Esophagus squamous epithelium (tissue), 5 donors: ENCODE data around the gene TMEM141. TPM values are rescaled to one million over a fixed set of nuclear protein-coding genes. Genes with fewer than 3 reads are reported as not detected.
"Not testable (repeated sequence)": the region's sequence is repeated elsewhere in the genome, so short reads cannot be mapped to it uniquely, and the experiment has no call there.

Experiments
- DNase-seq: peaks from one replicate; lab custom pipeline; 2025; lab: John Stamatoyannopoulos, UW
- H3K27ac ChIP-seq, 4 donors: fragments of 200-600 bp; sonication (generic); one replicate each; pipeline ENCODE4 v1.5.1; 2016 to 2019; ENCODE audit warnings: mild to moderate bottlenecking in 1 of 4
- H3K27me3 ChIP-seq, 4 donors: fragments of 200-600 bp; sonication (generic); 1 replicate in 3 of 4; 2 replicates in 1 of 4; pipeline versions ENCODE4 v1.5.1 to v1.6.0; 2017 to 2021; ENCODE audit warnings: antibody characterized with exemption in 1 of 4
- H3K36me3 ChIP-seq, 3 donors: fragments of 200-600 bp; sonication (generic); one replicate each; pipeline ENCODE4 v1.5.1; 2016 to 2019
- H3K4me1 ChIP-seq, 3 donors: fragments of 200-600 bp; sonication (generic); one replicate each; pipeline ENCODE4 v1.5.1; 2017 to 2019
- H3K4me3 ChIP-seq, 4 donors: fragments of 200-600 bp; sonication (generic); 1 replicate in 3 of 4; 2 replicates in 1 of 4; pipeline ENCODE4 v1.5.1; 2016 to 2019; ENCODE audit warnings: mild to moderate bottlenecking in 2 of 4, moderate library complexity in 1 of 4
- H3K9me3 ChIP-seq, 3 donors: fragments of 200-600 bp; sonication (generic); one replicate each; pipeline ENCODE4 v1.5.1; 2016 to 2019
- POLR2A ChIP-seq, 4 donors: fragments of 450-650 bp; IDR thresholded peaks; one replicate each; pipeline ENCODE4 v1.6.1; 2017; ENCODE audit warnings: antibody characterized with exemption in 4 of 4, mild to moderate bottlenecking in 4 of 4, moderate library complexity in 3 of 4
- WGBS, 2 donors: methylation state at CpG; one replicate each; pipeline ENCODE4 v1.1.5; 2018; 5-methylcytosine and 5-hydroxymethylcytosine counted together
- intact Hi-C: fragments of 100-400 bp; cut with DNase I; formaldehyde crosslinking; loops from one replicate; pipeline ENCODE4 v1.15.0; 2022
- total RNA-seq, 4 donors: library from RNA; depleted of rRNA; stranded (reverse); fragments of >200 nt; gene quantifications; one replicate each; pipeline ENCODE4 v1.1.0, GENCODE V29; 2016
- TF ChIP-seq, protein P1 (sequence below), 6 experiments: fragments of 450-650 bp in 4 of 6; fragments of 200-600 bp in 2 of 6; sonication (generic) in 2 of 6; IDR thresholded peaks; one replicate each; pipeline ENCODE4 v1.5.1; 2016 to 2019; ENCODE audit warnings: antibody characterized with exemption in 6 of 6, mild to moderate bottlenecking in 4 of 6, moderate library complexity in 4 of 6
- donor health status: DM: yes; HTN: yes; CAD: no.

TMEM141 gene
- total RNA-seq, 4 donors from 2014 or later: 109 to 129 (median 123) TPM

DNA sequence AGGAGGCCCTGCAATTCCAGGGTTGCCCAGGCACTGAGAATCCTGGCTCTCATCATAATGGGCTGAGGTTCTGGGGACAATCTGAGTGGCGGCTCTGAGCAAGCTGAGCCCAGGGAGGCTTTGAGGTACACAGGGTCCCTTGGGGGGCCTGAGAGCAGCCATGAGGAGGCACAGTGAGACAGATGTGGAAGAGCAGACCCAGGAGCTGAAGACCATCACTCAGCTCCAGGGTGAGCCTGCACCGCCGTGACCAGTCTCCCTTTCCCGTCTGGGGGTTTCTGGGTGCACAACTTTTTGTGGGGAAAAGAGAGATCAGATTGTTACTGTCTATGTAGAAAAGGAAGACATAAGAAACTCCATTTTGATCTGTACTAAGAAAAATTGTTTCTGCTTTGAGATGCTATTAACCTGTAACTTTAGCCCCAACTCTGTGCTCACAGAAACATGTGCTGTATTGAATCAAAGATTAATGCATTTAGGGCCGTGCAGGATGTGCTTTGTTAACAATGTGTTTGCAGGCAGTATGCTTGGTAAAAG is 5.2 kb downstream of the TMEM141 start, which contains the start of gene CCDC183:
Gene CCDC183, plus strand, starts transcription at position 101 of the 537 bp plus-strand sequence. Its CDS starts 60 bp downstream, at position 161.
- 34 to 43% methylated on average over 4 to 5 of the region's 5 CpGs for WGBS, 2 donors
- Histone ChIP-seq H3K4me3 (no peak within 1 kb of the TSS), H3K36me3 (peaks cover 0 to 23% (median 3%) of the 10 kb centered on the region in 3 donors), H3K27ac (no peak within 1 kb of the TSS), H3K4me1 (peaks cover 31 to 65% (median 36%) of the 10 kb centered on the region in 3 donors), H3K27me3 (peaks cover 0 to 60% (median 16%) of the 10 kb centered on the region in 4 donors), H3K9me3 (no peaks in the 10 kb centered on the region)
- intact Hi-C loops: no loop called here
- no peak for DNase-seq
- no peak for TF ChIP-seq POLR2A (IDR thresholded peaks at IDR 0.05)
- TF ChIP-seq, protein P1, sequence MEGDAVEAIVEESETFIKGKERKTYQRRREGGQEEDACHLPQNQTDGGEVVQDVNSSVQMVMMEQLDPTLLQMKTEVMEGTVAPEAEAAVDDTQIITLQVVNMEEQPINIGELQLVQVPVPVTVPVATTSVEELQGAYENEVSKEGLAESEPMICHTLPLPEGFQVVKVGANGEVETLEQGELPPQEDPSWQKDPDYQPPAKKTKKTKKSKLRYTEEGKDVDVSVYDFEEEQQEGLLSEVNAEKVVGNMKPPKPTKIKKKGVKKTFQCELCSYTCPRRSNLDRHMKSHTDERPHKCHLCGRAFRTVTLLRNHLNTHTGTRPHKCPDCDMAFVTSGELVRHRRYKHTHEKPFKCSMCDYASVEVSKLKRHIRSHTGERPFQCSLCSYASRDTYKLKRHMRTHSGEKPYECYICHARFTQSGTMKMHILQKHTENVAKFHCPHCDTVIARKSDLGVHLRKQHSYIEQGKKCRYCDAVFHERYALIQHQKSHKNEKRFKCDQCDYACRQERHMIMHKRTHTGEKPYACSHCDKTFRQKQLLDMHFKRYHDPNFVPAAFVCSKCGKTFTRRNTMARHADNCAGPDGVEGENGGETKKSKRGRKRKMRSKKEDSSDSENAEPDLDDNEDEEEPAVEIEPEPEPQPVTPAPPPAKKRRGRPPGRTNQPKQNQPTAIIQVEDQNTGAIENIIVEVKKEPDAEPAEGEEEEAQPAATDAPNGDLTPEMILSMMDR (IDR thresholded peaks at IDR 0.05): no peak

DNA sequence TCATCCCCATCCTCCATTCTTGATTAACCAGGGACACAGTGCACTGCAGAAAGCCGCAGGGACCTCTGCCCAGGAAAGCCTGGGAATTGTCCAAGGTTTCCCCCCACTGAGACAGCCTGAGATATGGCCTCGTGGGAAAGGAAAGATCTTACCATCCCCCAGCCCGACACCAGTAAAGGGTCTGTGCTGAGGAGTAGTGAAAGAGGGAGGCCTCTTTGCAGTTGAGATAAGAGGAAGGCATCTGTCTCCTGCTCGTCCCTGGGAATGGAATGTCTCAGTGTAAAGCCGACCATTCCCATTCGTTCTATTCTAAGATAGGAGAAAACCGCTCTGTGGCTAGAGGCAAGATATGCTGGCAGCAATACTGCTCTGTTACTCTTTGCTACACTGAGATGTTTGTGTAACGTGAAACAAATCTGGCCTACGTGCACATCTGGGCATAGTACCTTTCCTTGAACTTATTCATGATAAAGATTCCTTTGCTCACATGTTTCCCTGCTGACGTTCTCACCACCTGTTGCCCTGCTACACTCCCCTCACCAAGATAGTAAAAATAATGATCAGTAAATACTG is 5.7 kb downstream of the TMEM141 start:
- H3K9me3 ChIP-seq, H3K27ac ChIP-seq, DNase-seq, H3K4me3 ChIP-seq, intact Hi-C loops: not testable (repeated sequence)
- Histone ChIP-seq H3K27me3 (peaks cover 0 to 66% (median 16%) of the 10 kb centered on the region in 4 donors), H3K36me3 (peaks cover 0 to 23% (median 3%) of the 10 kb centered on the region in 3 donors), H3K4me1 (peaks cover 29 to 64% (median 36%) of the 10 kb centered on the region in 3 donors)
- WGBS, 2 donors: 15 to 17% methylated on average over 7 to 10 of the region's 10 CpGs

- H3K4me3 ChIP-seq: no peak overlapping the region
- intact Hi-C loops: no loop called here
Measured at GRCh38 chr9:136798708-136799078, 7.5 kb downstream of the TMEM141 start.

GRCh38 chr9:136799079-136799853 is 8.1 kb downstream of the TMEM141 start:
- no peak for DNase-seq
- 0% methylated on average over 1 of the region's 35 CpGs for WGBS, 2 donors
- Histone ChIP-seq H3K36me3 (peaks cover 0 to under 1% (median 0%) of the 10 kb centered on the region in 3 donors), H3K27me3 (peaks cover 0 to 81% (median 17%) of the 10 kb centered on the region in 4 donors), H3K4me1 (peaks cover 23 to 56% (median 27%) of the 10 kb centered on the region in 3 donors), H3K4me3 (peak overlapping the region; percentile 16 to 64 (median 38)), H3K27ac (peak overlapping the region in 2 of 4 donors; percentile 21 to 59), H3K9me3 (no peaks in the 10 kb centered on the region)
- intact Hi-C loops: no loop called here
- TF ChIP-seq POLR2A (IDR thresholded peaks at IDR 0.05): no peak
- TF ChIP-seq, protein P1 (IDR thresholded peaks at IDR 0.05): no peak

More at GRCh38 chr9:136798708-136799078, 7.5 kb downstream of the TMEM141 start:
- Histone ChIP-seq H3K27ac (no peak overlapping the region), H3K9me3 (no peaks in the 10 kb centered on the region), H3K27me3 (peaks cover 0 to 81% (median 17%) of the 10 kb centered on the region in 4 donors), H3K36me3 (peaks cover 0 to 6% (median 2%) of the 10 kb centered on the region in 3 donors), H3K4me1 (peaks cover 23 to 53% (median 27%) of the 10 kb centered on the region in 3 donors)
- no peak for DNase-seq
- TF ChIP-seq, protein P1 (IDR thresholded peaks at IDR 0.05): no peak
- no peak for TF ChIP-seq POLR2A (IDR thresholded peaks at IDR 0.05)
- 69 to 70% methylated on average over 3 of the region's 6 CpGs for WGBS, 2 donors

DNA sequence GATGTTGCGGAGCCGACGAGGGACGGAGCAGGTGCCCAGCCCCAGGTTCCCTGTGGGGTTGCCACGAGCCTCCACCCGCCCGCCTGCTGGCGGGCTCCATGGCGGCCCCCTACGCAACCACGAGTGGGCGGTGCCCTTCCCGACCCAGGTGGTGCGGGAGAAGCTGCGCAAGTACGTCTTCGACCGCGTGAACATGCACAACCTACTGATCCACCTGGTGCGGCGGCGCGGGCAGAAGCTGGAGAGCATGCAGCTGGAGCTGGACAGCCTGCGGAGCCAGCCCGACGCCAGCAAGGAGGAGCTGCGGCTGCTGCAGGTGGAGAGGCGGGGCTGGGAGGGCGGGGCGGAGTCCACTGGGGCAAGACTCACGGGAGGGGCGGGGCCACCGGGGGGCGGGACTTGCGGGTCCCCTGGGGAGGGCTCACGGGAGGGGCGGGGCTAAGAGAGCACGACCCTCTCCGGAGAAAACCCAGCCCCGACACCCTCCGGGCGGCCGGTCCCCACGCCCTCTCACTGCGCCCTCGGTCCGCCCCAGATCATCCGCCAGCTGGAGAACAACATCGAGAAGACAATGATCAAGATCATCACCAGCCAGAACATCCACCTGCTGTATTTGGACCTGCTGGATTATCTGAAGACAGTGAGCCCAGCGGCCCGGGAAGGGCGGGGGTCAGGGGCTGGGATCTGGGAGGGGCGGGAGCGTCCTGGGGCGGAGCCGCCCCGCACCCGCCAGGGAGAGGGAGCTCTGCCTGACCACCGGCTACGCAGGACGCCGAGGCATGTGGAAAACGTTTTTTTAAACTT is 8.9 kb downstream of the TMEM141 start:
- peak overlapping the region; percentile 16 to 64 (median 38) for H3K4me3 ChIP-seq
- H3K27me3 ChIP-seq: peaks cover 0 to 81% (median 17%) of the 10 kb centered on the region in 4 donors
- peak overlapping the region in 3 of 4 donors; percentile 21 to 71 (median 59) for H3K27ac ChIP-seq
- TF ChIP-seq, protein P1 (IDR thresholded peaks at IDR 0.05): no peak
- no peak for TF ChIP-seq POLR2A (IDR thresholded peaks at IDR 0.05)
- H3K9me3 ChIP-seq: no peaks in the 10 kb centered on the region
- intact Hi-C loops: no loop called here
- H3K36me3 ChIP-seq: no peaks in the 10 kb centered on the region
- DNase-seq: no peak
- peaks cover 23 to 56% (median 27%) of the 10 kb centered on the region in 3 donors for H3K4me1 ChIP-seq
- WGBS, 2 donors: 0% methylated on average over 10 to 11 of the region's 63 CpGs
